Parathyroid adenoma (tissue), 2 donors: ENCODE measurements around the gene SHOC1.
"Not testable (repeated sequence)": the region's sequence is repeated elsewhere in the genome, so short reads cannot be mapped to it uniquely, and the experiment has no call there.

Experiments
- H2AFZ ChIP-seq: fragments of 300-600 bp; sonication (generic); one replicate; pipeline ENCODE4 v1.7.0; 2017; ENCODE audit warnings: antibody characterized with exemption, mild to moderate bottlenecking
- H3K27ac ChIP-seq: fragments of 300-600 bp; sonication (generic); one replicate; pipeline ENCODE4 v1.7.0; 2017
- H3K27me3 ChIP-seq: fragments of 300-600 bp; sonication (generic); one replicate; pipeline ENCODE4 v1.7.0; 2017; ENCODE audit warnings: low read length; ENCODE audit not compliant: control insufficient read depth, insufficient read depth
- H3K36me3 ChIP-seq: fragments of 300-600 bp; sonication (generic); one replicate; pipeline ENCODE4 v1.7.0; 2017; ENCODE audit warnings: low read length; ENCODE audit not compliant: control insufficient read depth, insufficient read depth
- H3K4me1 ChIP-seq: fragments of 300-600 bp; sonication (generic); one replicate; pipeline ENCODE4 v1.7.0; 2017; ENCODE audit warnings: control low read depth
- H3K4me2 ChIP-seq: fragments of 300-600 bp; sonication (generic); one replicate; pipeline ENCODE4 v1.7.0; 2017; ENCODE audit warnings: low read length
- H3K4me3 ChIP-seq: fragments of 300-600 bp; sonication (generic); one replicate; pipeline ENCODE4 v1.7.0; 2017; ENCODE audit warnings: low read depth, low read length
- H3K79me2 ChIP-seq: fragments of 300-600 bp; sonication (generic); one replicate; pipeline ENCODE4 v1.7.0; 2017; ENCODE audit warnings: control low read depth
- H3K9ac ChIP-seq: fragments of 300-600 bp; sonication (generic); one replicate; pipeline ENCODE4 v1.7.0; 2017; ENCODE audit warnings: mild to moderate bottlenecking
- H3K9me3 ChIP-seq: fragments of 300-600 bp; sonication (generic); one replicate; pipeline ENCODE4 v1.7.0; 2017; ENCODE audit warnings: low read length; ENCODE audit not compliant: control insufficient read depth
- CTCF ChIP-seq: fragments of 300-600 bp; sonication (generic); IDR thresholded peaks from one replicate; pipeline ENCODE4 v1.7.0; 2017; ENCODE audit warnings: antibody characterized with exemption, mild to moderate bottlenecking
- donor health status: primary hyperparathyroidism.

SHOC1 gene

GRCh38 chr9:111821006-111821528 is 26.3 kb upstream of the SHOC1 start:
- Histone ChIP-seq H3K36me3 (no peaks in the 10 kb centered on the region), H3K9me3 (no peaks in the 10 kb centered on the region), H3K27ac (no peak overlapping the region), H3K27me3 (no peaks in the 10 kb centered on the region), H3K4me1 (no peaks in the 10 kb centered on the region), H3K4me3 (no peak overlapping the region), H3K79me2 (no peaks in the 10 kb centered on the region), H3K4me2 (no peak overlapping the region), H2AFZ (no peak overlapping the region), H3K9ac (no peak overlapping the region)
- TF ChIP-seq CTCF: no peak

- Histone ChIP-seq H2AFZ (no peak overlapping the region), H3K4me3 (no peak overlapping the region), H3K9me3 (no peaks in the 10 kb centered on the region), H3K9ac (no peak overlapping the region), H3K27me3 (no peaks in the 10 kb centered on the region), H3K79me2 (no peaks in the 10 kb centered on the region), H3K27ac (no peak overlapping the region), H3K4me1 (no peaks in the 10 kb centered on the region), H3K36me3 (no peaks in the 10 kb centered on the region), H3K4me2 (no peak overlapping the region)
- TF ChIP-seq CTCF: no peak
Measured at GRCh38 chr9:111819360-111819759, 24.6 kb upstream of the SHOC1 start.

- no peak for TF ChIP-seq CTCF
- peaks cover 2% of the 10 kb centered on the region for H3K4me1 ChIP-seq
Measured at GRCh38 chr9:111815285-111816070, 20.7 kb upstream of the SHOC1 start.

GRCh38 chr9:111812337-111812736 is 17.6 kb upstream of the SHOC1 start:
- no peak for TF ChIP-seq CTCF
- H3K27me3 ChIP-seq: no peaks in the 10 kb centered on the region
- H3K79me2 ChIP-seq: no peaks in the 10 kb centered on the region
- H3K27ac ChIP-seq: no peak overlapping the region
- H3K4me1 ChIP-seq: peaks cover 2% of the 10 kb centered on the region
- H3K9me3 ChIP-seq: no peaks in the 10 kb centered on the region
- no peak overlapping the region for H3K4me2 ChIP-seq
- H3K36me3 ChIP-seq: no peaks in the 10 kb centered on the region
- H2AFZ ChIP-seq: no peak overlapping the region
- no peak overlapping the region for H3K4me3 ChIP-seq
- no peak overlapping the region for H3K9ac ChIP-seq

More at GRCh38 chr9:111815285-111816070, 20.7 kb upstream of the SHOC1 start:
- no peak overlapping the region for H3K9ac ChIP-seq
- no peak overlapping the region for H3K4me3 ChIP-seq
- no peak overlapping the region for H3K27ac ChIP-seq
- H3K79me2 ChIP-seq: no peaks in the 10 kb centered on the region
- no peak overlapping the region for H3K4me2 ChIP-seq
- H3K36me3 ChIP-seq: no peaks in the 10 kb centered on the region
- H2AFZ ChIP-seq: no peak overlapping the region
- H3K27me3 ChIP-seq: no peaks in the 10 kb centered on the region
- H3K9me3 ChIP-seq: no peaks in the 10 kb centered on the region

- Histone ChIP-seq H3K27ac (no peak overlapping the region), H3K4me1 (peaks cover 2% of the 10 kb centered on the region), H3K4me3 (no peak overlapping the region), H3K79me2 (no peaks in the 10 kb centered on the region), H3K27me3 (no peaks in the 10 kb centered on the region), H2AFZ (no peak overlapping the region), H3K9me3 (no peaks in the 10 kb centered on the region), H3K9ac (no peak overlapping the region), H3K4me2 (no peak overlapping the region), H3K36me3 (no peaks in the 10 kb centered on the region)
- no peak for TF ChIP-seq CTCF
Measured at GRCh38 chr9:111810908-111811307, 16.2 kb upstream of the SHOC1 start.

- H2AFZ ChIP-seq, H3K4me2 ChIP-seq, H3K36me3 ChIP-seq, H3K9me3 ChIP-seq, H3K27ac ChIP-seq, H3K4me1 ChIP-seq, H3K4me3 ChIP-seq, H3K79me2 ChIP-seq, H3K27me3 ChIP-seq, H3K9ac ChIP-seq: not testable (repeated sequence)
Measured at GRCh38 chr9:111810415-111810814, 15.7 kb upstream of the SHOC1 start.
